ENCODE results near the gene LDHD. TPM values are rescaled to one million over a fixed set of nuclear protein-coding genes. Genes with fewer than 3 reads are reported as not detected.

LDHD gene
- total and polyA plus RNA-seq, 2 donors from 2014 or later = 14.7 to 73.3 TPM

DNA sequence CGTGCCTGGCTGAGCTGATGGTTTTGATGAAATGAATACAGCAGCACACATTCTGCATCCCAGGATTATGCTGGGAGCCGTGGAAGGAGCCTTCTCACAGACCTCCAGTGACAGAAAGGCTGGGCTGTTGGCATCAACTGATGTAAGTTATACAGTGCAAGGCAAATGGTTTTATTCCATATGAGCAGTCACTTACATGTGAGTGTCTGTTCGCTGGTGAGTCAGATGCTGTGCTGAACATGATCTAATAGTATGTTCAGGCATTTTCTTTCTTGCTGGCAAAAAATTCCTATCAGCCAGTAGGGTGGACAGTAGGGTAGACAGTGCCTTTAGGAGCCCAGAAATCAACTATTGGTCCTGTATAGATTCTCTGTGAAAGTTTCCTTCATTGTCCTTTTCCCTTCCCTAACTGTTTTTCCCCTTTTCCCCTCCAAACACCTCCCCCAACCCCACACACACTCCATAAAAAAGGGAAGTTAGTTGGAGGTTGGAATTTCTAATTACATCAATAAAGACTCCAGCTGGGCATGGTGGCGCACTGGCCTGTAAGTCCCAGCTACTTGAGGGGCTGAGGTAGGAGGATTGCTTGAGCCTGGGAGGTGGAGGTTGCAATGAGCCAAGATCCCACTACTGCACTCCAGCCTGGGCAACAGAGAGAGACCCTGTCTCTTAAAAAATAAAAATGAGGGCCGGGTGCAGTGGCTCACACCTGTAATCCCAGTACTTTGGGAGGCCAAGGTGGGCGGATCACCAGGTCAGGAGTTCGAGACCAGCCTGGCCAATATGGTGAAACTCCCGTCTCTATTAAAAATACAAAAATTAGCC, 36.2 kb downstream of the LDHD start:
- FAIRE-seq (no peak), DNase-seq (peak in 1 of 5 donors; percentile 17)
- Histone ChIP-seq H3K4me3 (ENCODE audit: low read length in 3 of 3) (no peak overlapping the region), H3K4me1 (ENCODE audit: control insufficient read depth in 2 of 3, insufficient read depth in 2 of 3, low read depth in 1 of 3, low read length in 3 of 3) (peaks cover 0 to 5% (median 0%) of the 10 kb centered on the region in 3 donors), H3K27me3 (ENCODE audit: control insufficient read depth, insufficient read depth, low read length) (no peaks in the 10 kb centered on the region), H3K27ac (ENCODE audit: low read depth in 2 of 2, low read length in 2 of 2) (no peak overlapping the region), H3K9ac (ENCODE audit: low read length in 3 of 3) (no peak overlapping the region), H3K9me3 (ENCODE audit: control insufficient read depth in 2 of 3, insufficient read depth in 1 of 3, low read length in 3 of 3) (no peaks in the 10 kb centered on the region), H3K36me3 (ENCODE audit: control insufficient read depth in 2 of 3, insufficient read depth in 3 of 3, low read length in 3 of 3) (no peaks in the 10 kb centered on the region)
- TF ChIP-seq, protein P1, sequence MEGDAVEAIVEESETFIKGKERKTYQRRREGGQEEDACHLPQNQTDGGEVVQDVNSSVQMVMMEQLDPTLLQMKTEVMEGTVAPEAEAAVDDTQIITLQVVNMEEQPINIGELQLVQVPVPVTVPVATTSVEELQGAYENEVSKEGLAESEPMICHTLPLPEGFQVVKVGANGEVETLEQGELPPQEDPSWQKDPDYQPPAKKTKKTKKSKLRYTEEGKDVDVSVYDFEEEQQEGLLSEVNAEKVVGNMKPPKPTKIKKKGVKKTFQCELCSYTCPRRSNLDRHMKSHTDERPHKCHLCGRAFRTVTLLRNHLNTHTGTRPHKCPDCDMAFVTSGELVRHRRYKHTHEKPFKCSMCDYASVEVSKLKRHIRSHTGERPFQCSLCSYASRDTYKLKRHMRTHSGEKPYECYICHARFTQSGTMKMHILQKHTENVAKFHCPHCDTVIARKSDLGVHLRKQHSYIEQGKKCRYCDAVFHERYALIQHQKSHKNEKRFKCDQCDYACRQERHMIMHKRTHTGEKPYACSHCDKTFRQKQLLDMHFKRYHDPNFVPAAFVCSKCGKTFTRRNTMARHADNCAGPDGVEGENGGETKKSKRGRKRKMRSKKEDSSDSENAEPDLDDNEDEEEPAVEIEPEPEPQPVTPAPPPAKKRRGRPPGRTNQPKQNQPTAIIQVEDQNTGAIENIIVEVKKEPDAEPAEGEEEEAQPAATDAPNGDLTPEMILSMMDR (IDR thresholded peaks at IDR 0.05; ENCODE audit: borderline replicate concordance, extremely low read depth, insufficient read depth) = no peak
- intact Hi-C loops (cut with DNase I) = no loop called here

DNA sequence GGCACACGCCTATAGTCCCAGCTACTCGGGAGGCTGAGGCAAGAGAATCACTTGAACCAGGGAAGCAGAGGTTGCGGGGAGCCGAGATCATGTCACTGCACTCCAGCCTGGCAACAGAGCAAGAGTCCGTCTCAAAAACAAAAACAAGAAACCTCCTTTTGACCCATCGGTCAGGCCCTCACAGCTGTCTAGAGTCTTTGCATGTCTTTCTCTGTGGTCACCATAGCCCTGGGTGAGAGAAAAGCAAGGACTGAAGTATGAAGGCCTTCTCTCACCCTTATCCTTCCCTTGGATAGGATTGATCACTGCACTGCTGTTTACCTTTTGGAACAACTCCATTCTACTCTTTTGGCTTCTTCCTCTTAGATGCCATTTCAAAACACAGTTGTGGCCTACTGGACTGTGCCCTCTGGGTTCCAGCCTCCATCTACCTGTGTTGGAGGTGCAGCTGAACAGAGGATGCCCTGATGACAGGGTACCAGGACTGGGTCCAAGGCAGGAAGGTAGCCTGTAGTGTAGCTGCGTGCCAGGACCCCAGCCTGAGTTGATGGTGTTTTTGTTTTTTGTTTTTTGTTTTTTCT, 37.1 kb downstream of the LDHD start:
- Histone ChIP-seq H3K4me1 (ENCODE audit: control insufficient read depth in 2 of 3, insufficient read depth in 2 of 3, low read depth in 1 of 3, low read length in 3 of 3) (peaks cover 0 to 7% (median 0%) of the 10 kb centered on the region in 3 donors), H3K4me3 (ENCODE audit: low read length in 3 of 3) (no peak overlapping the region), H3K9me3 (ENCODE audit: control insufficient read depth in 2 of 3, insufficient read depth in 1 of 3, low read length in 3 of 3) (no peaks in the 10 kb centered on the region), H3K27me3 (ENCODE audit: control insufficient read depth, insufficient read depth, low read length) (no peaks in the 10 kb centered on the region), H3K9ac (ENCODE audit: low read length in 3 of 3) (no peak overlapping the region), H3K36me3 (ENCODE audit: control insufficient read depth in 2 of 3, insufficient read depth in 3 of 3, low read length in 3 of 3) (no peaks in the 10 kb centered on the region), H3K27ac (ENCODE audit: low read depth in 2 of 2, low read length in 2 of 2) (no peak overlapping the region)
- TF ChIP-seq, protein P1 (IDR thresholded peaks at IDR 0.05; ENCODE audit: borderline replicate concordance, extremely low read depth, insufficient read depth) = no peak
- intact Hi-C loops (cut with DNase I) = no loop called here
- DNase-seq (peak in 1 of 5 donors; percentile 2), FAIRE-seq (no peak)

DNA sequence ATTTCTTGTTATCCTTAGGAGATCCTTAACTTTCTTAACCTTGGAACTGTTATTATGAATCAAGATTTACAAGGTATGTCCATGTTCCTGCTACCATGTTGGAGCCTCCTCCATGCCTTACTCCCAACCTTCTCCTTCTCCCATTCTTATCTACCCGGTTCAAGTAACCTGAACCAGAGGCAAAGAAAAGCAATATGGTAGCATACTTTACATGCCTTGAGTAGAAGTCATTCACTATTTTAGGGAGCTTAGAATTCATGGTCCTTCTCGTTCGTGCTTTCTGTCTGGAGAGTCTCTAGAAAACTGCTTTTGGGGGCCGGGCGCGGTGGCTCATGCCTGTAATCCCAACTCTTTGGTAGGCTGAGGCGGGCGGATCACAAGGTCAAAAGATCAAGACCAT, 37.7 kb downstream of the LDHD start:
- Histone ChIP-seq H3K4me1 (ENCODE audit: control insufficient read depth in 2 of 3, insufficient read depth in 2 of 3, low read depth in 1 of 3, low read length in 3 of 3) (peaks cover 0 to 9% (median 0%) of the 10 kb centered on the region in 3 donors), H3K9me3 (ENCODE audit: control insufficient read depth in 2 of 3, insufficient read depth in 1 of 3, low read length in 3 of 3) (no peaks in the 10 kb centered on the region), H3K4me3 (ENCODE audit: low read length in 3 of 3) (no peak overlapping the region), H3K27me3 (ENCODE audit: control insufficient read depth, insufficient read depth, low read length) (no peaks in the 10 kb centered on the region), H3K36me3 (ENCODE audit: control insufficient read depth in 2 of 3, insufficient read depth in 3 of 3, low read length in 3 of 3) (no peaks in the 10 kb centered on the region), H3K27ac (ENCODE audit: low read depth in 2 of 2, low read length in 2 of 2) (no peak overlapping the region), H3K9ac (ENCODE audit: low read length in 3 of 3) (no peak overlapping the region)
- intact Hi-C loops (cut with DNase I) = no loop called here
- FAIRE-seq = no peak
- TF ChIP-seq, protein P1 (IDR thresholded peaks at IDR 0.05; ENCODE audit: borderline replicate concordance, extremely low read depth, insufficient read depth) = no peak
- DNase-seq = peak in 1 of 5 donors; percentile 30
